Stimulated activated CD4-positive, alpha-beta T cell treated with anti-CD3 and anti-CD28 coated beads, Interleukin-15, amount 100 ng/mL, for 24 hours (primary cell): ENCODE measurements around the gene CYP24A1.

ENCODE experiments used
- DNase-seq: peaks from one replicate; pipeline ENCODE4 v3.0.0-alpha.2; 2020

CYP24A1 gene

GRCh38 chr20:54172856-54173652 lies 732 bp downstream of the CYP24A1 start:
- DNase-seq: peak; percentile 26

DNA sequence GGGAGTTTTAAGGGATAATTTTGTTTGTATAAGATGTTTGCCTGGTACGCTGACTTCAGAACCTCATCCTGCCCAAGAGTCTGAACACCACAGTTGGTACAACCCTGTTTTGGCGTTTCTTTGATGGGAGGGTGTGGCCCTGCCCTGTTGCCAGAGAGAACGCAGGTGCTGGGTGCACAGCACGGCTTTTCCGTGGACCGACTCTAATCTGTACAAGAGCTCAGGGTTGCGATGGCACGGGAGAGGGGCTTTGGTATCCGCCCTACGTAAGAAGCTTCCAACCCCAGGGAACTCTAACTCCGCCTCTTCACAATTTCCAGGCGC lies 1.3 kb downstream of the CYP24A1 start:
- no peak for DNase-seq

- DNase-seq: no peak
Measured at GRCh38 chr20:54170963-54171362, 2.8 kb downstream of the CYP24A1 start.

GRCh38 chr20:54170026-54170471 lies 3.7 kb downstream of the CYP24A1 start:
- DNase-seq: no peak

- no peak for DNase-seq
Measured at GRCh38 chr20:54168961-54169862, 4.6 kb downstream of the CYP24A1 start.

GRCh38 chr20:54167909-54168872 lies 5.6 kb downstream of the CYP24A1 start:
- no peak for DNase-seq

DNA sequence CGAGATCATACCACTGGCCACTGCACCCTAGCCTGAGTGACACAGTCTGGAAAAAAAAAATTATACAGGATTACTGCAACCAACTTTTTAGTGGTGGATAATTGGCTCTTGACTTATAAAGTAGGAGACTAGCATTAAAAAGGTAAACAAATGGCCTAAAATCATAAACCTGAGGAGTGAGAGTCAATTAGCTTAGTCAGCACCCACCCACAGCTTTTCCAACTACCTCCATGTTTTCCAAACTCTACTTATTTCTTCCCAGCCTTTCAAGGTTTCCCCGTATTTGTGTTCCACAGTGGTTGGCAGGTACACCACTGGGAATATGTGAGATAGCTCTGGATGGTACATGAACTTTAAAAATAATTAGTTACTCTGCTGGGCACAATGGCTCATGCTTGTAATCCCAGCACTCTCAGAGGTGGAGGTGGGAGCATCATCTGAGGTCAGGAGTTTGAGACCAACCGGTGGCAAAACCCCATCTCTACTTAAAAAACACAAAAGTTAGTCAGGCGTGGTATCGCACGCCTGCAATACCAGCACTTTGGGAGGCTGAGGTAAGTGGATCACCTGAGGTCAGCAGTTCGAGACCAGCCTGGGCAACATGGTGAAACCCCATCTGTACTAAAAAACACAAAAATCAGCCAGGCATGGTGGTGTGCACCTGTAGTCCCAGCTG lies 6.7 kb downstream of the CYP24A1 start:
- no peak for DNase-seq

DNA sequence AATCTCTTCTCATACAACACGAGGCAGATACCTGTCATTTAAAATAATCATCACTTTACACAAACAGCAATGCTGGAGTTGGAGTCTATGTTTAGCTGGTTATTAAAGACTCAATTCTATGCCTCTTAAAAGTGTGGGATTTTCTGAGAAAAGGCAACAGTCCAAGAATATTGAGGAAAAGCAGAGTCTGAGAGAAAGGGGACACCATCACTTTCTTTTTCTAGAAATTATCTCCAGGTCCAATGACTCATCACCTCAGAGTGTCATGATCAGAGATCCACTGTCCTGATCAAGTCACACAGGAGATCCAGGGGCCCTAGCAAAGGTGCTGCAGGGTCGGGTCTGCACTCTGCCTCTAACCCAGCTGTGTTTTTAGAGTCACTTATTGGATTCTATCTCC lies 8.0 kb downstream of the CYP24A1 start:
- no peak for DNase-seq

- DNase-seq: no peak
Measured at GRCh38 chr20:54165014-54165413, 8.8 kb downstream of the CYP24A1 start.

DNA sequence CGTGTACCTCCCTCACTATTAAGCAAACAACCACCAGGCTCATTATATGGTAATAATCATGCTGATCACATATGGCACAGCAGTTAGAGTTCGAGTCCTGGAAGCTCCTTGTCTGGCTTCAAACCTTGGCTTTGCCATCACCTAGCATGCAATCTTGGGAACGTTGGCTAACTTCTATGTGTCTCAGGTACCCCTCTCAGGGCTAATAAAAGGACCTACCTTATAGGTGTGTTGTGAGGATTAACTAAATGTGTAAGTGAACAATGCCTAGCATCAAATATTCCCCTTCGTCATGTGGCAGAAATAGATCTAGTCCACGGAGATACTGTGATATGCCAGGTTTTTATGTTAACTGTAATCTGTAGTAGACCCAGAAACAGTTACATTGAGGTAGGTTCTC lies 10.4 kb downstream of the CYP24A1 start:
- no peak for DNase-seq

DNA sequence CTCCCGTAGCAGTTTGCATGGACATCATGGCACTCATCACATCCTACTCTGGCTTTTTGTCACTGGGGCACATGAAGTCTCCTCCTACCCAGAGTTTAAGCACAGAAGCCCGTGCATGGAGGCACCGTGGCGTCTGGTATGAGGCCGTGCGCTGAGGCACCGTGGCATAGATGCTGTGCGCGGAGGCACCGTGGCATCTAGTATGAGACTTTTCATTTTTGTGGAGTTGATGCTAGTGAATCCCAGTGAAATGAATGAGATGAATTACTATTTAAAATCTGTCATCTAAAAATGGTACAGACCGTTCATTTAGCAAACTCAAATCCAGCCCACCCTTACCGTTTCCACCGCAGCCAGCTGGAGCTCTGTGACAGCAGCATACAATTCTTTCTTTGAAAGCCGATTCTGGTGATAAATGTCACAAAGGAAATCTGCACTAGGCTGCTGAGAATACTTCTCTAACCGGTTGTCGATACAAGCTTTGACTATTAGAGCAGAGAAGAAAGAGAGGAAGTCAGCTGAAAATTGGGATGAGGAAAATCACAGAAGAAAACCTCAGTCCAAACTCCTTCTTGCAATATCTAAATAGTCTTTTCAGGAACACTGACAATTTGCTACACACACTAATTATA lies 11.3 kb downstream of the CYP24A1 start:
- no peak for DNase-seq

DNA sequence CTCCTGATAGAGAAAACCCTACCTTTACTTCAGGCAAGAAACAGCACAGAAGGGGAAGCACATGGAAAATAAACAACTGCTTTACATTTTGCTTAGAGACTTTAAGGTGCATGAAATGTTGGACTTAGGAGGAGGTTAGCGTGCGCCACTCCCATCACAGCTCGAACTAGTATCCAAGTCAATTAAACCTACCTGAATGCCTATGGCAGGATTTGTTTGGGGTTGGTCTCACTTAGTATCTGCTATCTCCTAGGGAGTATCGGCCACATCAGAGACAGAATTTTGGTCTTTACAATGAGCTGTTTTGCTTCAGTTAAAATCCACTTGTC lies 12.0 kb downstream of the CYP24A1 start:
- no peak for DNase-seq

DNA sequence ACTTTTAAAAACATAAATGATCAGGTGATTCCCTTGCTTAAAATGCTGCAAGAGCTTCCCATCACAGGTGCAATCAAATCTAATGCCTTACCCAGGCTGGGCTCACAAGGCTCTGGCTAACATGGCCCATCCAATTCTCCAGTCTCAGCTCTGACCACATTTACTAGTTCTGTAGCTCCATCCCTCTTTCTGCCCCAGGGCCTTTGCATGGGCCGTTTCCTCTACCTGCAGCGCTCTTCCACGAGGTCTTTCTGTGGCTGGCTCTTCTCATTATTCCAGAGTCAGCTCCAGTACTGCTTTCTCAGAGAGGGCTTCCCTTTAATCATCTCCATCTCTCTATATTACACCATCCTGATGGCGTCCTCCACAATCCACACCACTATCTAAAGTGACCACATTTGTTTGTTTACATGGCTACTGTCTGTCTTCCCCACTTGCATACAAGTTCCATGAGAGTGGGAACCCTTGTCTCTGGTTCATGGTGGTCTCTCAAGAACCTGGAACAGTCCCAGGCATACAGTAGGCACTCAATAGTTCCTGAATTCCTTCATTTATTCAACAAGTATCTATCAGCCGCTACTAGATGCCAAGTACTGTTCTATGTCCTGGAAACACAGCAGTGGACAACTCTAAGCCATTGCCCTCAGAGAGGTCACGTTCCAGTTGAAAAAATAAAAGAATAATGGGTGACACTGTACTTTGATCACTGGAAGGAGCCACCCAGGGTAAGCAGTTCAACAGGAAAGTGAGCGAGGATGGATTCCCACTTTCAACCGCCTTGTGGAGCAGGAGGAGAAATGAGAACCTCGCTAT lies 12.6 kb downstream of the CYP24A1 start:
- DNase-seq: no peak

GRCh38 chr20:54160065-54161007 lies 13.4 kb downstream of the CYP24A1 start:
- no peak for DNase-seq

GRCh38 chr20:54158856-54159418 lies 14.8 kb downstream of the CYP24A1 start:
- no peak for DNase-seq

DNA sequence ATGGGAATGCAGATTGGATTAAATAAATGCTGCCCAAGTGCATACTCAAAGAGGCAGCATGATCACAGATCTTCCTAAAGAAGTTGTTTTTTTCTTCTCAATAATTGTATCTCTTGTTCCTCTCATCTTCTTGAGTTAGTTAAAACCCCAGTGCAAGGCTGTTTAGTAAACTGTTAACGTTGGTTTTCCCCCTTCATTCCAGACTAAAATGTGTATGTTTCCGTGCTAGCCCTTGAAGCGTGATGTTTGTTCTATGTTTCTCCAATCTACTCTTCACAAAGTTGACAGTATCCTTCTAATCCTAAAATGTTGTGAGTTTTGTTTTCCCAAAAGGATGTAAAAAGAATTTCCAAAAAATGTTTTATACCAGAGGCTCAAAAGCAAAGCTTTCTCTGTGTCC lies 15.6 kb downstream of the CYP24A1 start:
- DNase-seq: no peak

- DNase-seq: no peak
Measured at GRCh38 chr20:54156981-54157835, 16.6 kb downstream of the CYP24A1 start.

- no peak for DNase-seq
Measured at GRCh38 chr20:54156522-54156921, 17.3 kb downstream of the CYP24A1 start.
